Vagina (tissue), 2 donors: ENCODE data around the gene KIAA0513.

Experiments
- POLR2A ChIP-seq, 2 donors: fragments of 450-650 bp; IDR thresholded peaks; one replicate each; pipeline ENCODE4 v1.6.1; 2017; ENCODE audit warnings: antibody characterized with exemption in 2 of 2, mild to moderate bottlenecking in 2 of 2, moderate library complexity in 2 of 2
- POLR2AphosphoS5 ChIP-seq, 2 donors: sonication (generic); formaldehyde crosslinking; IDR thresholded peaks; one replicate each; pipeline ENCODE4 v1.9.0; 2017; ENCODE audit warnings: antibody characterized with exemption in 2 of 2, mild to moderate bottlenecking in 2 of 2, low read depth in 1 of 2; ENCODE audit not compliant: insufficient read depth in 1 of 2
- TF ChIP-seq, protein P1 (sequence below), 3 experiments: fragments of 450-650 bp in 2 of 3; fragments of 200-600 bp in 1 of 3; sonication (generic) in 1 of 3; IDR thresholded peaks; one replicate each; pipeline ENCODE4 v1.5.1; 2017 to 2019; ENCODE audit warnings: antibody characterized with exemption in 3 of 3, mild to moderate bottlenecking in 2 of 3, moderate library complexity in 2 of 3

DNA sequence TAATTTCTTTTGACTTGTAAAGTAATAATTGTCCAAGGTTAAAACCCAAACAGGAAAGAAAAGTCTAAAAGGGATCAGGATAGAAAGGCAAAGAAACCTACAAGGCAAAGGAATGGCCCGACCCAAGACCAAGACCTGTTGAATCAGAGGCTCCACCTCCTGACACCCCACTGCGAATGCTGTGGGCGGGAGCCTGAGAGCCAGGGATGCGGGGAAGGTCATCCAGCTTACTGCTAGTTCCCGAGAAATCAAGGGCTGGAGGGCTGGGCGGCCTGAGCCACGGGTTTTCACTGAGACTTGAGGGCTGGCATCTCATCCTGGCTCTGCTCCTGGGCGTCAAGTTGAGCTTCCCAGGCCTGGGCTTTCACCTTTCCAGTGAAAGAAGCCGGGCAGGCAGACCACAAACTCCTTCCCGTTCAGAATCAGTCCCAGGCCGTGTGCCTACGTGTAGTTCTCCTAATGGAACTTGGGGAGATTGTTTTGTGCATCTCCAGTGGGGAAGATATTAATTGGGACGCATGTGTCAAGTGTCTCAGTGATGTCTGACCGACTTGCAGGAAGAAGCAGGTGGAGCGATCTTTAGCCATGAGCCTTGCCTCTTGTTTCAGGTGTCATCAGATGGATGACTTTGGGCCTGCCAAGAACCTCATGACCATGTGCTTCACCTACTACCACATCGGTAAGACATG is 47.8 kb downstream of the KIAA0513 start:
- TF ChIP-seq, protein P1, sequence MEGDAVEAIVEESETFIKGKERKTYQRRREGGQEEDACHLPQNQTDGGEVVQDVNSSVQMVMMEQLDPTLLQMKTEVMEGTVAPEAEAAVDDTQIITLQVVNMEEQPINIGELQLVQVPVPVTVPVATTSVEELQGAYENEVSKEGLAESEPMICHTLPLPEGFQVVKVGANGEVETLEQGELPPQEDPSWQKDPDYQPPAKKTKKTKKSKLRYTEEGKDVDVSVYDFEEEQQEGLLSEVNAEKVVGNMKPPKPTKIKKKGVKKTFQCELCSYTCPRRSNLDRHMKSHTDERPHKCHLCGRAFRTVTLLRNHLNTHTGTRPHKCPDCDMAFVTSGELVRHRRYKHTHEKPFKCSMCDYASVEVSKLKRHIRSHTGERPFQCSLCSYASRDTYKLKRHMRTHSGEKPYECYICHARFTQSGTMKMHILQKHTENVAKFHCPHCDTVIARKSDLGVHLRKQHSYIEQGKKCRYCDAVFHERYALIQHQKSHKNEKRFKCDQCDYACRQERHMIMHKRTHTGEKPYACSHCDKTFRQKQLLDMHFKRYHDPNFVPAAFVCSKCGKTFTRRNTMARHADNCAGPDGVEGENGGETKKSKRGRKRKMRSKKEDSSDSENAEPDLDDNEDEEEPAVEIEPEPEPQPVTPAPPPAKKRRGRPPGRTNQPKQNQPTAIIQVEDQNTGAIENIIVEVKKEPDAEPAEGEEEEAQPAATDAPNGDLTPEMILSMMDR (IDR thresholded peaks at IDR 0.05): no peak
- no peak for TF ChIP-seq POLR2AphosphoS5 (IDR thresholded peaks at IDR 0.05; ENCODE audit: insufficient read depth in 1 of 2, low read depth in 1 of 2)
- no peak for TF ChIP-seq POLR2A (IDR thresholded peaks at IDR 0.05)
